GM19372 (cell line): ENCODE data around the gene QPCT.
"Not testable (repeated sequence)": the region's sequence is repeated elsewhere in the genome, so short reads cannot be mapped to it uniquely, and the experiment has no call there.

Experiments
- ATAC-seq: cut with Tn5 transposase; IDR thresholded peaks from one replicate; pipeline ENCODE4 v1.9.1; 2021; ENCODE audit warnings: mild to moderate bottlenecking, low read depth, moderate library complexity; ENCODE audit not compliant: unreplicated experiment

The QPCT gene

GRCh38 chr2:37357069-37357468, 12.6 kb downstream of the QPCT start:
- ATAC-seq = no peak

GRCh38 chr2:37357530-37357929, 13.1 kb downstream of the QPCT start:
- ATAC-seq = no peak

- no peak for ATAC-seq
Measured at GRCh38 chr2:37358466-37358865, 14.0 kb downstream of the QPCT start.

GRCh38 chr2:37361216-37361815, 16.9 kb downstream of the QPCT start:
- ATAC-seq = no peak

- ATAC-seq = no peak
Measured at GRCh38 chr2:37361994-37362698, 17.7 kb downstream of the QPCT start.

GRCh38 chr2:37364351-37364750, 19.9 kb downstream of the QPCT start:
- no peak for ATAC-seq

- ATAC-seq = no peak
Measured at GRCh38 chr2:37365669-37366068, 21.2 kb downstream of the QPCT start.

GRCh38 chr2:37366773-37367172, 22.3 kb downstream of the QPCT start:
- no peak for ATAC-seq

- no peak for ATAC-seq
Measured at GRCh38 chr2:37367310-37367709, 22.9 kb downstream of the QPCT start.

- no peak for ATAC-seq
Measured at GRCh38 chr2:37367984-37368383, 23.6 kb downstream of the QPCT start.

GRCh38 chr2:37370666-37371065, 26.2 kb downstream of the QPCT start:
- no peak for ATAC-seq

GRCh38 chr2:37372000-37372399, 27.6 kb downstream of the QPCT start:
- no peak for ATAC-seq

- no peak for ATAC-seq
Measured at GRCh38 chr2:37375741-37376288, 31.4 kb downstream of the QPCT start.

- ATAC-seq = peak; percentile 91
Measured at GRCh38 chr2:37376421-37377186, 32.2 kb downstream of the QPCT start.

GRCh38 chr2:37377187-37377532, 32.7 kb downstream of the QPCT start:
- no peak for ATAC-seq

GRCh38 chr2:37378411-37378810, 34.0 kb downstream of the QPCT start:
- ATAC-seq = no peak

- ATAC-seq = no peak
Measured at GRCh38 chr2:37379881-37380296, 35.5 kb downstream of the QPCT start.

- ATAC-seq = not testable (repeated sequence)
Measured at GRCh38 chr2:37380787-37381186, 36.4 kb downstream of the QPCT start.

- ATAC-seq = not testable (repeated sequence)
Measured at GRCh38 chr2:37384261-37384660, 39.8 kb downstream of the QPCT start.

- no peak for ATAC-seq
Measured at GRCh38 chr2:37387148-37387835, 42.9 kb downstream of the QPCT start.

GRCh38 chr2:37388074-37388473, 43.6 kb downstream of the QPCT start:
- ATAC-seq = no peak
